GM21717 (cell line): Measurements from ENCODE around the gene ZNF235.
"Not testable (repeated sequence)": the region's sequence is repeated elsewhere in the genome, so short reads cannot be mapped to it uniquely, and the experiment has no call there.

Source experiments
- ATAC-seq: cut with Tn5 transposase; IDR thresholded peaks from one replicate; pipeline ENCODE4 v1.9.1; 2021; ENCODE audit warnings: mild to moderate bottlenecking, moderate library complexity; ENCODE audit not compliant: unreplicated experiment

ZNF235 gene

GRCh38 chr19:44258136-44258535 lies 46.7 kb downstream of the ZNF235 start:
- ATAC-seq, result no peak

- ATAC-seq, result no peak
Measured at GRCh38 chr19:44255705-44256411, 49.0 kb downstream of the ZNF235 start.

GRCh38 chr19:44254496-44254895 lies 50.3 kb downstream of the ZNF235 start:
- ATAC-seq, result no peak

GRCh38 chr19:44253392-44253791 lies 51.4 kb downstream of the ZNF235 start:
- not testable (repeated sequence) for ATAC-seq

- ATAC-seq, result not testable (repeated sequence)
Measured at GRCh38 chr19:44252332-44252731, 52.5 kb downstream of the ZNF235 start.

- ATAC-seq, result no peak
Measured at GRCh38 chr19:44236384-44236783, 68.4 kb downstream of the ZNF235 start.
